ENCODE measurements around the gene LY6G5C.

LY6G5C gene, protein sequence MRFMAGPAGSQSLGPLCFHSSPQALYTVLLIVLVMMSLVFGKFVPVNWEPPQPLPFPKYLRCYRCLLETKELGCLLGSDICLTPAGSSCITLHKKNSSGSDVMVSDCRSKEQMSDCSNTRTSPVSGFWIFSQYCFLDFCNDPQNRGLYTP

DNA sequence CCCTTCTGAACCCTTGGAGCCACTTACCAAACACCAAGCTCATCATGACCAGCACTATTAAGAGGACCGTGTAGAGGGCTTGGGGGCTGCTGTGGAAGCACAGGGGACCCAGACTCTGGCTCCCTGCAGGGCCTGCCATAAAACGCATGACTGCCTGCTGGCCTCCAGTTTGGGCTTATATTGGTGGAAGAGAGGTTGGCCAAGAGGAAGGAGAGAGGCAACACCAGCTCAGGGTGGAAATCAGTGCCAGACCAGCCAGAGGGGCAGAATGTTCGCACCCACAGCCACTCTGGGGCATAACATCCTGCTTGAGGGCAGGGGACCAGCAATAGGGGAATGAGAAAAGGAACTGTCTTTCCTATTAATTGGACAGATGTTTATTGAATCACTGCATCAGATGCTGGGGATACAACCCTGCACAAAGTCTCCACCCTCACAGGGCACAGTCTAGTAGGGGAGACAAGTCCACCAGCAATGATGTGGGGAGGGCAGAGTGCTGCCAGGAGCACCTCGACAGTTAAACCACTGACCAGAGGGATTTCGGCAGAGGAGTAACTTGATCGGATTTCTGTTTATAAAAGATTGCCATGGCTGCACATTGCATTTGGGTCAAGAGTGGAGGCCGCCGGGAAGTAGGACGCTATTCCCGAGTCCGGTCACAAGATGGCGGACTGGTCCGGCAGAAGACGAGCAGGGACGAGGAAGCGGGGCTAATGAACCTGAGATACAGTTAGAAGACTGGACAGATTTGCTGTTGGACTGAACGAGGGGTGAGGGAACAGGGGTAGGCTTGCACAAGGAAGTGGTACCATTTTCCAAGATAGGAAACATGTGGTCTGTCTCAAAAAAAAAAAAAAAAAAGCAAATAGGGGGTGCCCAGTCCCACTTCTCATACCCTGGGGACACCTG is at the start of gene LY6G5C:
TSS of gene LY6G5C (minus strand) at position 842 of the 909 bp plus-strand sequence. CDS start at position 148, 694 bp downstream.
- peak; percentile 48 for DNase-seq (ENCODE audit: low read depth)

DNA sequence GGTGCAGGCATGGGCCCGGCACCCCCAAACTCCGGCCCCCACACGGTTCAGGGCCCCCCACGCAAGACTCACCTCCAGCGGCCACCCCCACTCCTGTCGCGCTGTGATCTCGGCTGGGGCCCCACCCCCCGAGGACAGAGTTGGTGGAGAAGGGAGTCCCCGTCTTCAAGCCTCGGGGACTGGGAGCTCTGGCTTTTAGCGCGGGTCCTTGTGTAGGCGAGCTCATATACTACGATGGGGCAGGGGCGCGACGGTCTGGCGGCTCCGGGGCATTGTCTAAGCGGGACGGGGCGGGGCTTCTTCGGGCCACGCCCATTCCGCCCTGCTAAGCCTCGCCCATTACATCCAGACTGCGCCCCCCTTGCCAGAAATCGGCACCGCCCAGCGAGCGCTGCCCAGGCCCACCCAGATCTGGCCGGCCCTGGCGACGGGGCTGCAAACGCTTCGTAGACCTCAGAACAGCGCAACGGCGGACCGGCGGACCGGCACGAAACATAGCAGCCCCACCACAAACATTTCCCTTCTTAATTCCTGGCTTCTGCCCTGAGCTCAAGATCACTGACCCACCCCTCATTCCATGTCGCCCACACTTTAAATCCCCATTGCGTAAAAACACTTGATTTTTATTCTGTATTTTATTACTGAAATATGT is 49.2 kb upstream of the LY6G5C start:
- DNase-seq (ENCODE audit: low read depth), result no peak

DNA sequence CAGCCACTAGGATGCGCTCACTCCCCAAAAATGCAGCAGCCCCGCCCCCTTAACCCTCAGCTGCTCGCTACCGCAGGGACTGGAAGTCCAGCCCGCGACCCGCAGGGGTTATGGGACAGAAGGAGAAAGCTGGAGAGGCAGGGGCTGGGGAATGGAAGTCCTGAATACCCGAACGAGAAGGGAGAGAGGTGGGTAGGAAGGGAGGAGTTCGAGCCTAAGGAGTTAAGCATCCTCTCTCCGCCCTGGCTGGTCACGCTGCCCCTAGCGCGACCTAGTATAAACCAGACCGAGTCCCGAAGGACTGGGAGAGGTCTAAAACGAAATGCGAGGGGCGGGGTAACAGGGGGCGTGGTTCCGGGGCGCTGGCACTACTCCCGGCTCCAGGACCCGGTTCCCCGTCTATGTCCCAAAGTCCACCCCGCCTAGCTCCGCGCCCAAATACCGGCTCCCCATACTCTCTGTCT is 48.7 kb upstream of the LY6G5C start:
- peak; percentile 74 for DNase-seq (ENCODE audit: low read depth)

DNA sequence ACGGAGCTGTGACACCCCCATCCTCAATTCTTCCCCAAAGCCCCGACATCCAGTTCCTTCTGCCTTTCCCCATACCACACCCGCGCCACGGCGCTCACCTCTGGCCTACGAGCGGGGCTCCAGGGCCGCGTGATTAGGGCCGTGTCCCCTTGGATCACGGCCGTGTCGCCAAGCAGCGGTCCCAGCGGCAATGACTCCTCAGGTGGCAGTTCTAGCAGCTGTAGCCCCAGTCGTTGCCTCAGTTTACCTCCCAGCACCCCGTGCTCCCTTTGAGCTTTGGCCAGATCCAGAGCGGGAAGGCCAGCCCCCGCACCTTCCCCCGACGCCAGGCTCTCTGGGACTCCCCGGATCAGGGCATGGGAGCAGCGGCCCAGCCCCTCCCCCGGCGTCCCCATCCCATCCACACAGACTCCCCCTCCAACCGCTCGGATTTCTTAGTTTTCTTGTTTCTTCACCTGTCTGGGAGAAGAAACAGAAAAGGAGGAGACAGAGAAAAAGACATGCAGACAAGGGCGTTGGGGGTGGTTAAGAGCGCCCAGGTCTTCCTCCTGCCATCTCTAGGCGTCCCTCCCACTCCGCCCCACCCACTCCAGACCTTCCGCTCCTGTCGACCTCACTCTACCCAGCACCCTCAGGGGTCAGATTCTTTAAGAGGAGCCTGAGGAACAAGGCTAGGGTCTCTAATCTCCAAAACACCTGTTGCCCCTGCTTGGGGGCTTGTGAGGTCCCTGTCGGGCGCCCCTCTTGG is 48.1 kb upstream of the LY6G5C start, which contains the start of gene DDAH2:
TSS of gene DDAH2 (minus strand) at position 533 of the 748 bp plus-strand sequence. CDS start at position 395, 138 bp downstream.
- DNase-seq (ENCODE audit: low read depth), result no peak

DNA sequence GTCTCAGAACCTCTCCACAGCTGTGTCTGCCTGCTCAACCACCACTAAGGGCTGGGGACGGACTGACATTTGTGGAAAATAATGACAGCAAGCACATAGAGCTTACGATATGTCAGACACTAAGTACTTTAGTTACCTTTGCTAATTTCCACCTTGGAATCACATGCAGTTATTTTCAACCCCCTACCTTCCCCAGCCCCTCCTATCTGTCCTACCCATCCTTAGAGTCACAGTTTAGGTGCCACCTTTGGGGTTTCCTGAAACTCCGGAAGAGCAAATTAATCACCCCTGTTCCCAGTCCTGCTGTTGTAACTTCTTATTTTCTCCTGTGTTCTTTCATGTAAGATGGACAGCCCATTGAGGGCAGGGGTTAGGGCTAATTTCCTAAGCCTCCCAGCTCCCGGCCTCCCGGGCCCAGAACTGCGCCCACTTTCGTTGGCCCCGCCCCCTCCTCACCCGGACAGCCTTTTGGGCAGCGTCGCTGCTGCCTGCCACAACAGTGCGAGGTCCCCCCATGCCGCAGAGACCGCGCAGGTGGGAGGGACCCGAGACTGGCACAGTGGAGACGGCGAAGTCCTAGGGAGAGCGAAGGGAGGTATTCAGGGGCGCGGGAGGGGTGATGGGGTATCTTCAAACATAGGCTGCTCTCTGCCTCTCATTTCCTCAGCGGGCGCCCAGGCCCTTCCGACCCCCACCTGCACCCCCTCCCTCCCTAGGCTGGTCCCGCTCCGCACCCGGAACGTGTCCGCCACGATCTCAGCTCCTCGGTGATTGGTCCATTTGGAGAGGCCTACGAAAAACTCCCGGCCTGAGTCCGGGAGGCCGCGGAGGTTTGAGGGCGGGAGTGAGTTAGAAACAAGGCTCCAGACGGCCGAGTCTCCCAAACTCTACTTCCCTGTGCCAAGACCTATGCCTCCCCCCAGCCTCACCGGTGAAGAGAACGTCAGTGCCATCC is 47.1 kb upstream of the LY6G5C start:
- no peak for DNase-seq (ENCODE audit: low read depth)

DNA sequence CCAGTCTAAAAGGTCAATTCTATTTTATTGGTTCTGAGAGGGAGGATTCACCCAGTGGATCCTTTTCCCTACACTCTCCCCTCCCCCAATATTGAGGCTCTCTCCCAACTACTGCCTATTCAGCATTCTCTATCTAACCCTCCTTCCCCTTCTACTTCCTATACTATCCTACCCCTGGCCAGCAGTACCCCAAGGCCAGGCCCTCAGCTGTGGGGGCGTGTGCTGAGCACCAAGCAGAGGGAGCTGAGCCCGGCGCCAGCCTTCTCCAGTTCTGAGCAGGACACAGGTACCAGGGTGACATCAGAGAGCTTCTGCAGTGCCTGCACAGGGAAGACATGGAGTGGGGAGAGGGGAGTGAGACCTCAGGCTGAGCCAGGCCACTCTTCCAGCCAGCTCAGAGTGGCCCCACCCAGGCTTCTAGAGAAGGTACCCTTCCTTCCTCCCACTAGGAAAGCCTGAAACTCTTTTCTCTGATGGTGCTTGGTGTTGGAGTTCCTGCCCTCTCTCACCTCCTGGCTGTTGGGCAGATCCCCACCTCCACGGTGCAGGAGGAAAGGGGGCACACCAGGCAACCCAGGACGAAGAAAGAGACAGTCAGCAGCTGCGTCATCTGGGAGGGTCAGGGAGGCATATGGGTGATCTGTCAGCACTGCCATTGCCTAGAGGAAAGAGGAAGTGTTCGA is 46.3 kb upstream of the LY6G5C start:
- DNase-seq (ENCODE audit: low read depth), result no peak

DNA sequence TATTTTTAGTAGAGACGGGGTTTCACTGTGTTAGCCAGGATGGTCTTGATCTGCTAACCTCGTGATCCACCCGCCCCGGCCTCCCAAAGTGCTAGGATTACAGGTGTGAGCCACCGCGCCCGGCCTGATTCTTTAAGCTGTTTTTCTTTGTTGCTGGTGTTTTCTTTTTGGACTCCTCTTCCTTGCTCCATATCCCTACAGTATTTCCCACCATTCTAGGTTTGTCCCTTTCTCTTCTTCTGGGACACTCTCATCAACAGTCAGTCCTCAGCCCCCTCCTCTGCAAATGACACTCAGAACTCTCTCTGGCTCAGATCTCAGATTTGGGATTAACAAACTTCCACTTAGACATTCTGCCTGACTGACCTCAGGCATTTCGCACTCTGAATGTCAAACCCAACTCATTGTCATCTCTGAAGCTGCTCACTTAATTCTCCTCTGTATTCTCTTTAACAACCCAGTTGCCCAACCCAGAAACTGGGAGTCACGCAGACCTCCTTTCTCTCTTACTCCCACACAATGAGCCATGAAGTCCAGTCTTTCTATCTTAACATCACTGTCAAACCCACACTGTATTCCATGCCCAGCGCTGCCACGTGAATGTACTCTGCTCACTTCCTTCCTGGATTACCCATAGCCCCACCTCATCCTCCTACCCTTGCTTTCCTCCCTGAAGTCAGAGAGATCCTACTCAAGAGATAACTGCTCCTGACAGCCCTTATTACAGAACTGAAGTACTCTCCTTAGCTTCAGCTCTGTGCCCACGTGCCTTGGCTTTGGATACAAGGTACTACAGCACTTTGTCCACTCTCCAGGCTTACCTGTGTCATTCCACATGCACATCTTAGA is 44.9 kb upstream of the LY6G5C start:
- DNase-seq (ENCODE audit: low read depth), result no peak

DNA sequence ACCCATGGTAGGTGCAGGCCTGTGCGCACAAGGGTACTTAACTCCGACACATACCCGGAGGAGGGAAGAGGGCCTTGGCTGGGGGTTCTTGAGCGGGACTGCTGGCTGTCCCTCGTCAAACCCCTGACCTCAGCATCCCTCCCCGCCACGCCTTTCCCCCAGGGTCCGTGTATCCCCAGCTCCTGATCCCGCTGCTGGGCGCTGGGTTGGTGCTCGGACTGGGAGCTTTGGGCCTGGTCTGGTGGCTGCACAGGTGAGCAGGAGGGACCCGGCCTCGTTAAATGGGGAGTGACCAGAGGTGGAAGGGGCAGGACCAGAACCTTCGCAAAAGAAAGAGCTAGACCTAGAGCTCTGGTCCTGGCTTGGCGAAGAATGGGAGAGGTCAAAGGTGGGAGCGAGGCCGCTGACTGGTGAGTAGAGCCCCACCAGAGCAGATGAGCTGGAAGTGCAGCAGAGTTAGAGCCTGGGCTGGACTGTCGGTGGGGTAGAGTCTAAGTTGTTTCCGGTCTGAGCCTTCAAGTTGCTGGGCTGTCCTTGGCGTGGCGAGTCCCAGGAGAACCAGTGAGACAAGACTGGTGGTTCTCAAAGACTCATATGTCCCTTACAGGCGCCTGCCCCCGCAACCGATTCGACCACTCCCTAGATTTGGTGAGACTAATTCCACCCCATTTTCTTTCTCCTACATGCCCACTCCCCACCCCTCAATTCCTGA is 43.3 kb upstream of the LY6G5C start:
- DNase-seq (ENCODE audit: low read depth), result no peak

DNA sequence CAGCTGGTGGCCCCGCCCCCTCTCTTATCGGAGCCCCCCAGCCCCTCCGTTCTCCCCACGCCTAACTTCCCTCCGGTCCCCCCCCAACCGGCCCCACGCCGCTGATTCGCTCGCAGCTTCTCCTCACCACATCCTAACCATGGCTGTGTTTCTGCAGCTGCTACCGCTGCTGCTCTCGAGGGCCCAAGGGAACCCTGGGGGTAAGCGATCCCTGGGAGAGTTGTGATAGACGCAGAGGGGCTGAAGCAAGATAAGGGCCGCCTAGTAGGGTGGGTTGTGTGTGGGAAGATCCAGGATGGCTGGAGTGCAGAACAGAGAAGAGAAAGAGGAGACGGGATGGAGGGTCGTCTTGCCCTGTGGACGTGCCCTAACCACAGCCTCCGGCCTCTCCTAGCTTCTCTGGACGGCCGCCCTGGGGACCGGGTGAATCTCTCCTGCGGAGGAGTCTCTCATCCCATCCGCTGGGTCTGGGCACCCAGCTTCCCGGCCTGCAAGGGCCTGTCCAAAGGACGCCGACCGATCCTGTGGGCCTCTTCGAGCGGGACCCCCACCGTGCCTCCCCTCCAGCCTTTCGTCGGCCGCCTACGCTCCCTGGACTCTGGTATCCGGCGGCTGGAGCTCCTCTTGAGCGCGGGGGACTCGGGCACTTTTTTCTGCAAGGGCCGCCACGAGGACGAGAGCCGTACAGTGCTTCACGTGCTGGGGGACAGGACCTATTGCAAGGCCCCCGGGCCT is 42.5 kb upstream of the LY6G5C start, which contains the start of gene MPIG6B:
TSS of gene MPIG6B (plus strand) at position 129 of the 735 bp plus-strand sequence. CDS start at position 140, 11 bp downstream.
- DNase-seq (ENCODE audit: low read depth), result no peak

DNA sequence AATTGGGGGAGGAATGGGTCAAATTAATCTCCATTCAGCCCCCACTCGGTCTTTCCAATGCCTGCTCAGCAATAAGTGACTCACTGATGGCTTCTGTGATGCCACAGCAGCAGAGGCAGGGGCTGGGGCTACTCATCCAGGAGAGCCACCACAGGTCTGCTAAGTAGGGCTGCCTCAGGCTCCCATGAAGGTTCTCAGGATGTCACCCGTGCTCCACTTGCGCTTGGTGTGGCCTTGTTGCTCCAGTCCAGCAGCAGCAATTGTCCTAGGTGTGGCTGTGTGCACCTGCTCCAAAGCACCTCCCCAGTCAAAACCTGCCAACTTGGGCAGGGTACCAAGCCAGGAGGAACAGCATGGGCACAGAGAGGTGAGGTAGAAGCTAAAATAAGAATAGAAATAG is 41.3 kb upstream of the LY6G5C start:
- DNase-seq (ENCODE audit: low read depth), result no peak

DNA sequence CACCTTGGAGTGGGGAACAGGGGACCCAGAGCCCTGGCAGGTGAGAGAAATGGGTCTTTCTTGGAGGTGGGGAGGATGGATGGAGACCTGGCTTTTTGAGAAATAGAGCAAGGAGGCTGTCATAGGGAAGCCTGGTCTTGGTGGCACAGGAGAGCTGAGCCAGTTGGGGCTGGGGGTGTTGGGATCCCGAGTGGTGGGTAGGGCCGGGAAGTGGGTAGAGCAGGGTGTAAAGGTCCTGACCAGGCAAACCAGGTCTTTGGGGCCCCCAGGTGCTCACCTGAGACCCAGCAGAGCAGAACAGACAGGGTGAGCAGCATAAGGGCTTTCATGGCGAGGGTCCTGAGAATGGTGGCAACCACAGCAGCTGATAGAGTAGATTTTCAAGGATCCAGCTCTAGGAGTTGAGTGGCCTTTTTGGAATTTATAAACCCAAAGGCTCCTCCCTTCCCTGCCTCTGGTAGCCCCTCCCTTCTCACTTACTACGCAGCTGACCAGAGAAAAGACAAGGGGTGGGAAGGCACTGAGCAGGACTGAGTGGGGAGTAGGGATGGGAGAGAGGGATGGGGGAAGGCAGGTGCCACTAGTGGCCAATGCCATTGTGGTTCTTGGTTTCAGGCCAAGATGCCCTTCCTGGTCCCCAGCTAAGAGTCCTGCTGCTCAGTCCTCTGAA is 40.6 kb upstream of the LY6G5C start, which contains the start of gene LY6G6C:
TSS of gene LY6G6C (minus strand) at position 396 of the 670 bp plus-strand sequence. CDS start at position 329, 67 bp downstream.
- no peak for DNase-seq (ENCODE audit: low read depth)

DNA sequence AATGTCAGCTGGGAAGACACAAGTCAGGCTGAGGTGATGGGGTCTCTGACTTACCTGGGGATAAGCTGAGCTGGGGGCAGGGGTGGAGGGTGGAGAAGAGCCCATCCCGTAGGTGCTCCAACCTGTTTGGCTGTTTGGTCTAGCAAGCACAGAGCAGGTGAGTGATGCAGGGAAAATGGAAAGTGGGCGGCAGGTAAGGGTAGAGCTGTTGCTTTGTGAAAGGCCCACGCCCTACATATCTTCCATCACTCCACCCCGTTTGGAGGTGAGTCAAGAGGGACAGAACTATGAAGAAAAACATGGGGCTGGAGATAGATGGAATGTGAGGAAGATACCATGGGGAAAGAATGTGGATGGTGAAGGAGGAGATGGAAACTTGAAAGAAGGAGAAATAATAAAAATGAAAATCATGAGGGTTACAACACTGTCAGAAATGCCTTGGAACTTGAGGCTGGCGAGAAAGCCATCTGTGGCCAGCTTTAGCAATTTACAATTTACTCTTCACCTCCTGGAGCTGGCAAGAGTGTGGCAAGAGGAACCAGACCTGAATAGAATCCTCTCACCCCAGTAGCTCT is 39.4 kb upstream of the LY6G5C start:
- DNase-seq (ENCODE audit: low read depth), result no peak

DNA sequence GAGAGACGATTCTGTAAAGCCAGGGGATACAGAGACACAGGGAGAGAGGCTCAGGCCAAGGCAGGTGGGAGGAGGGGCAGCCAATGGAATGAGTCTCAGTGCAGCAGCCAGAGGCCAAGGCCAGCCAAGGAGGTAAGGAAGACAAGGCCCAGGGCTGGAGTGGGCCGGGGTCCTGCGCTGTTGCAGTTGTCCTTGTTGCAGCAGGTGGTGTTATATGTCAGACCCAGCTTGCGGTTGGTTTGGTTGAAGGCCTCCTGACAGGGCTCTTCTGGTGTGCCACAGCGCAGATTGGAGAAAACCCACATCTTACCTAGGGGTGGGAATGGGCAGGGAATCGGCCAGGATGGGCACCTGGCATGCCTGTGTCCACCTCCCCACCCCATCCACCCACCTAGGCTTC is 38.1 kb upstream of the LY6G5C start:
- DNase-seq (ENCODE audit: low read depth), result no peak

DNA sequence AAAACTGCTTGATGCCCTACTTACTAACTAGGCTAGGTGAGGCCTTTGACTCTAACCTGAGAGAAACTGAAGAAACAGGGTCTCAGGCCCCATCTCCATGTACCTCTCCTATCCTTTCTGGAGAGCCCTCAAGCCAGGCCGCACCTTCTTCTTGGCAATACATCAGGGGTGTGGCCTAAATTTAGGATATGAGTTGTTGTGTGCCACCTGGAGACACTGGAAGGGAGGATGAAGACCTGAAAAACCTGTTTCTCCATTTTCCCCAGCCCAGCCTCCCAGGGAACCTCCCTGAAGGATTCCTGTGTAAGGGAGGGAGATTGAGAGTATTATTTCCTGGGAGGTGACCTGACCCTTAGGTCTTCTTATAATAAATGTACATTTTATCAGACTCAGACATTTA is 37.4 kb upstream of the LY6G5C start:
- no peak for DNase-seq (ENCODE audit: low read depth)

DNA sequence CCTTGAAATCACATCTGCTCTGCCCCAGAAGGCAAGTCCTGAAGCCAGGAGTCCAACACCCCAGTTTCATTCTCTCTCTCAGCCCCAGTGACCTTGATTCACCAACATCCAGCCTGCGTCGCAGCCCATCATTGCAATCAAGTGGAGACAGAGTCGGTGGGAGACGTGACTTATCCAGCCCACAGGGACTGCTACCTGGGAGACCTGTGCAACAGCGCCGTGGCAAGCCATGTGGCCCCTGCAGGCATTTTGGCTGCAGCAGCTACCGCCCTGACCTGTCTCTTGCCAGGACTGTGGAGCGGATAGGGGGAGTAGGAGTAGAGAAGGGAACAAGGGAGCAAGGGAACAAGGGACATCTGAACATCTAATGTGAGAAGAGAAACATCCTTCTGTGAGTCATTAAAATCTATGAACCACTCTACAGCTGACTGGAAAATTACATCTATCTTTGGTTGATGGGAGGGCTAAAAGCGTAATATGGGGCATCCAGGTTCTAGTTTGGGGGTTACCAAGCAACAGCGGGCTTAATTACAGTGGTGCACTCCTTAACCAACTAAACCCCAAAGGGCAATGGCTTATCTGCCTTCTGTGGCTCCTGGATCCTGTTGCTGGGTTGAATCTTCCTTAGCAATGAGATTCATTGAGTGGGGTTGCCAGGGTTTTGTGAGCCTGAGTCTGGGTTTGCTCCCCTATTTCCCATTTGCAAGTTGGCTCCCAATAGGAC is 36.8 kb upstream of the LY6G5C start:
- DNase-seq (ENCODE audit: low read depth), result no peak

All from GM04503 (cell line).